ENCODE results near the gene PCED1B. TPM values are rescaled to one million over a fixed set of nuclear protein-coding genes. Genes with fewer than 3 reads are reported as not detected.
"Not testable (repeated sequence)": the region's sequence is repeated elsewhere in the genome, so short reads cannot be mapped to it uniquely, and the experiment has no call there.

Gene PCED1B
- total and polyA plus RNA-seq, 2 experiments from 2014 or later = 5.1 to 6.6 TPM

GRCh38 chr12:47051291-47051690, 28.1 kb upstream of the PCED1B start:
- not testable (repeated sequence) for H3K79me2 ChIP-seq (replicated peaks; ENCODE audit: insufficient read depth); H4K20me1 ChIP-seq (replicated peaks; ENCODE audit: insufficient read depth); H3K4me1 Mint-ChIP-seq; H3K27me3 Mint-ChIP-seq (ENCODE audit: insufficient read depth, low read depth, poor library complexity); H3K36me3 ChIP-seq (ENCODE audit: insufficient read depth); H3K9me2 ChIP-seq (ENCODE audit: insufficient read depth); H3K4me3 Mint-ChIP-seq; H3K27me3 ChIP-seq (ENCODE audit: insufficient read depth); H3F3A ChIP-seq (replicated peaks; ENCODE audit: low read depth); H2AFZ ChIP-seq; H3K4me3 ChIP-seq; H3K4me1 ChIP-seq (ENCODE audit: insufficient read depth); ATAC-seq; H3K27ac Mint-ChIP-seq; H3K27ac ChIP-seq (ENCODE audit: low read depth); DNase-seq (ENCODE audit: low spot score); H3K4me2 ChIP-seq
- peaks cover 26% of the 10 kb centered on the region for H3K9me3 Mint-ChIP-seq
- peaks cover 20% of the 10 kb centered on the region for H3K36me3 Mint-ChIP-seq (ENCODE audit: low read depth)

GRCh38 chr12:47052274-47052673, 27.1 kb upstream of the PCED1B start:
- H3K4me3 Mint-ChIP-seq = no peak overlapping the region
- peaks cover 26% of the 10 kb centered on the region for H3K9me3 Mint-ChIP-seq
- Histone ChIP-seq H3F3A (replicated peaks; ENCODE audit: low read depth) (no peaks in the 10 kb centered on the region), H3K4me2 (no peak overlapping the region), H4K20me1 (replicated peaks; ENCODE audit: insufficient read depth) (no peaks in the 10 kb centered on the region), H3K4me1 (ENCODE audit: insufficient read depth) (peaks cover 7% of the 10 kb centered on the region), H2AFZ (no peak overlapping the region), H3K36me3 (ENCODE audit: insufficient read depth) (peaks cover 5% of the 10 kb centered on the region; the same call in 1 of the 2 replicates), H3K27me3 (ENCODE audit: insufficient read depth) (no peaks in the 10 kb centered on the region), H3K9me2 (ENCODE audit: insufficient read depth) (no peaks in the 10 kb centered on the region), H3K79me2 (replicated peaks; ENCODE audit: insufficient read depth) (no peaks in the 10 kb centered on the region), H3K27ac (ENCODE audit: low read depth) (no peak overlapping the region), H3K4me3 (no peak overlapping the region)
- H3K27ac Mint-ChIP-seq = no peak overlapping the region
- peaks cover 20% of the 10 kb centered on the region for H3K36me3 Mint-ChIP-seq (ENCODE audit: low read depth)
- H3K27me3 Mint-ChIP-seq (ENCODE audit: insufficient read depth, low read depth, poor library complexity) = no peaks in the 10 kb centered on the region
- DNase-seq (ENCODE audit: low spot score) = no peak
- ATAC-seq = no peak
- no peaks in the 10 kb centered on the region for H3K4me1 Mint-ChIP-seq
- TF ChIP-seq CTCF (conservative IDR thresholded peaks at IDR 0.05; ENCODE audit: low read depth in 2 of 2) = no peak
- no peak for TF ChIP-seq CREB1 (CRISPR knock-in tag; IDR thresholded peaks at IDR 0.05; ENCODE audit: low read depth)
- TF ChIP-seq ETS1 (IDR thresholded peaks at IDR 0.05) = no peak
- no peak for TF ChIP-seq REST (IDR thresholded peaks at IDR 0.05; ENCODE audit: unreplicated experiment)
- TF ChIP-seq ZNF114 (CRISPR knock-in tag; IDR thresholded peaks at IDR 0.05) = no peak
- TF ChIP-seq JUNB (IDR thresholded peaks at IDR 0.05; ENCODE audit: unreplicated experiment) = no peak
- no peak for TF ChIP-seq STAT1 (IDR thresholded peaks at IDR 0.05; ENCODE audit: unreplicated experiment)
- TF ChIP-seq NANOG (IDR thresholded peaks at IDR 0.05; ENCODE audit: borderline replicate concordance) = no peak
- no peak for TF ChIP-seq EZH2phosphoT487 (IDR thresholded peaks at IDR 0.05; ENCODE audit: unreplicated experiment)
- TF ChIP-seq ZNF331 (CRISPR knock-in tag; IDR thresholded peaks at IDR 0.05; ENCODE audit: low read depth) = no peak
- TF ChIP-seq POLR2AphosphoS5 (IDR thresholded peaks at IDR 0.05; ENCODE audit: low read depth) = no peak
- no peak for TF ChIP-seq EZH2 (IDR thresholded peaks at IDR 0.05; ENCODE audit: low read depth, unreplicated experiment)

Measured in GM23338 (cell line).